Bronchial epithelial cell (primary cell): ENCODE data around the gene MELTF. TPM values are rescaled to one million over a fixed set of nuclear protein-coding genes. Genes with fewer than 3 reads are reported as not detected.

Source experiments
- DNase-seq: peaks from one replicate; pipeline ENCODE4 v3.0.0-alpha.2; 2010; ENCODE audit warnings: low read depth
- FAIRE-seq: peaks from 2 replicates; lab custom pipeline; 2011; peaks lifted over from hg19 to GRCh38; lab: Jason Lieb, UNC
- H3K27me3 ChIP-seq: 2 replicates; pipeline ENCODE4 v1.5.1; 2011; ENCODE audit warnings: low read length; ENCODE audit not compliant: control insufficient read depth, insufficient read depth
- H3K36me3 ChIP-seq: 2 replicates; pipeline ENCODE4 v1.5.1; 2011; ENCODE audit warnings: low read length; ENCODE audit not compliant: control insufficient read depth, insufficient read depth
- H3K4me3 ChIP-seq: 2 replicates; pipeline ENCODE4 v1.5.1; 2011; ENCODE audit warnings: mild to moderate bottlenecking, low read depth, low read length, control low read depth
- CTCF ChIP-seq: IDR thresholded peaks from 2 replicates; pipeline ENCODE4 v1.5.1; 2011; ENCODE audit warnings: mild to moderate bottlenecking, moderate library complexity, low read length, control low read depth, inconsistent platforms; ENCODE audit not compliant: insufficient read depth, severe bottlenecking
- total RNA-seq: library from RNA; depleted of rRNA; stranded (reverse); fragments of >200 nt; gene quantifications from 2 replicates; pipeline ENCODE4 v1.2.1, GENCODE V29; 2014

MELTF gene
- total RNA-seq, 1 donor from 2014 or later, result 2.1 TPM

DNA sequence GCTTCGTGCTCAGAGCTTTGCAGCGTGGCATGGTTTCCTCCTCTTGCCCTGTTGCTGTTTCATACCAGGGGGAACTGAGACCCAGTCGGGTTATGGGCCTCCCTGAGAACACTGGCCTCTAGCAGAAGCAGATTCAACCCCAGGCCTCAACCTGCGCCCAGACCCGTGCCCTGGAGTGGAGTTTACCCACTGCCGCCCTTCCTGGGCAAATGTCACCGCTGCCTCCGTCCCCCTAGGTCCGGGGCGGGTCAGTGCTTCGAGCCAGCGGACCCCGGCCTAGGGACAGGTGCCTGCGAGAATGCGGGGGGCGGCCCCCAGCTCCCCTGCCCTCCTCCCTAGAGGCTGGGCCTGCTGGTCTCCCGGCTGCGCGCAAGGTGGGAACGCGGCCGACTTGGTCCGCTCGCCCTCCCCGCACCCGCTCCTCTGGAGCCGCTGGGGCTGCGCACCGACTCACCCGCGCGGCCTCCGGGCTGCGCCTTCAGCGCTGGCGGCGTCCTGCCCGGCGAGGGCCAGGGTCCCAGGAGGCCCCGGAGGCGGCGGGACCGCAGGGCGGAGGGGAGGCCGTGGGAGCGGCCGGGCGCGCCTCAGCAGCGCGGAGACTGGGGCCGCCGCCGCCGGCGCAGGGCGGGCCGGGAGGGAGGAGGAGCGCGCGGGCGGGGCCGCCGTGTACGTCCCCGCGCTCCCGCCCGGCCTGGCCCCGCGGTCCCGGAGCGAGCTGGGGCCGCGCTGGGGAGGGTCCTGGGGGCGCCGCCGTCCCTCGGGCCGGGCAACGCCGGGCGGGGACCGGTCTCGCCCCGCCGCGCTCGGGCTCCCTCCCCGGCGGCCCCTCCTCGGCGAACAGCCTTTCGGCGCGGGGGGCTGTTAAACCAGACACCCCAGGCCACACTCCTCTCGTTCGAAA is 61.1 kb downstream of the MELTF start, which contains the start of gene PIGZ:
PIGZ (minus strand) TSS at position 601 of the 901 bp plus-strand sequence. CDS start 16,802 bp downstream, outside the sequence.
- no peak for FAIRE-seq
- Histone ChIP-seq H3K4me3 (peak within 1 kb of the TSS; percentile 64), H3K27me3 (no peaks in the 10 kb centered on the region), H3K36me3 (no peaks in the 10 kb centered on the region)
- DNase-seq, result no peak
- no peak for TF ChIP-seq CTCF

GRCh38 chr3:196967412-196968232 is 62.0 kb downstream of the MELTF start:
- no peak for DNase-seq

DNA sequence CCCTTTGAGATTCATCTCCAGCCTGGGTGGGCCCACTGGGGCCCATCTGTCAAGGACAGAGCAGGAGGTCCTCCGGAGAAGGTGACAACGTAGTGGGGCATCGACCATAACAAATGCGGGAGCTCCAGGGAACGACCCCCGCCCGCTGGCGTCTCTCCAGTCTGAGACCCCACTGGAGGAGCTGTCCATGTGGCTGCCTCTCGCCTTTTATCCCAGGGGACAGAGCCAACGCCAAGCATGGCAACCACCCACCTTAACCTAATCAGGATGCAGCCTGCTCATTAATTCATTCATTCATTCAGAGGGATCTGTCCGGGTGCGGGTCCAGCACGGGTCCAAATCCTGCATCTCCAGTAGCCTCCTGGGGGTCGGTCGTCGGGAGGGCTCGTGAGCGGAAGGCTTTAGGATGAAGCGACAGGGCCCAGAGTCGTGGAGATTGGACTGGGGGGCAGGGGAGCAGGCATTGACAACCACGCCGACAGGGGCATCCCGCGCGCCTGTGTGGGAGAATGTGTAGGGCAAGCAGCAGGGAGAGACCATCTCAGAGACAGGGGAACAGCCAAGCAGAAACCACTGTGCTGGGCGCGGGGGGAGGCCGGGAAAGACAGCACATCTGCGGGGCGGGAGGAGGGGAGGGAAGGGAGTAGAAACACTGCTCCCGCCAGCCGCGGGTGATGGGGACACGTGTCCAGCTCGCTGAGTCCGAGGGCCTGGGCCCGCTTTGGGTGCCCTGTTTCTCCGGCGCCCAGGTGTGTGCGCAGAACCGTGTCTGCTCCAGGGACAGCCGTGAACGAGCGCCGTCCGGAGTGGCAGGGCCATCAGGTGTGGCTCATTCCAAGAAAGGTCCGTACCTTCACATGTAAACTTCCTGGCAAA is 62.9 kb downstream of the MELTF start:
- no peak for DNase-seq
- no peaks in the 10 kb centered on the region for H3K36me3 ChIP-seq
- H3K4me3 ChIP-seq, result no peak overlapping the region
- no peaks in the 10 kb centered on the region for H3K27me3 ChIP-seq
- FAIRE-seq, result no peak
- no peak for TF ChIP-seq CTCF

More at GRCh38 chr3:196967412-196968232, 62.0 kb downstream of the MELTF start:
- H3K36me3 ChIP-seq, result no peaks in the 10 kb centered on the region
- no peak for FAIRE-seq
- TF ChIP-seq CTCF, result no peak
- no peaks in the 10 kb centered on the region for H3K27me3 ChIP-seq
- peak overlapping the region; percentile 64 for H3K4me3 ChIP-seq

DNA sequence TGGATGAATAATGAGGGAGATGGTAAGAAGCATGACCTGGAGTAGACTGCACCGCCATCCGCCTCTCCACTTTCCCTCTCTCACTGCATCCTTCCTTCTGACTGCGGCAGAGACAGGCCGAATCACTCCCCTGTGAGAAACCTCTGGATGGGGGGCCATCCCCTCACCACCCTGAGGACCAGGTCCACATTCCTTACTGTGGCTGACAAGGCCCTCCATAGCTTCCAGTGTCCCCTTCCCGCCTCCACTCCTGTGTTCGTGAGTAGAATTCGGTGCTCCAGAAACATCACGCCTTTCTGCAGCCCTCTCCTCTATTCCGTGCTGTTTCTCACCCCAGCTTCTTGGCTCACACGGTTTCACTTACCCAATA is 63.8 kb downstream of the MELTF start:
- Histone ChIP-seq H3K36me3 (no peaks in the 10 kb centered on the region), H3K4me3 (no peak overlapping the region), H3K27me3 (no peaks in the 10 kb centered on the region)
- TF ChIP-seq CTCF, result no peak
- FAIRE-seq (no peak), DNase-seq (no peak)

GRCh38 chr3:196965112-196965803 is 64.4 kb downstream of the MELTF start:
- FAIRE-seq (no peak), DNase-seq (no peak)
- Histone ChIP-seq H3K4me3 (no peak overlapping the region), H3K36me3 (no peaks in the 10 kb centered on the region), H3K27me3 (no peaks in the 10 kb centered on the region)
- TF ChIP-seq CTCF, result no peak
